SU-DHL-6 (cell line): ENCODE measurements around the gene RPS6KL1.

Experiments used
- CTCF ChIP-seq: fragments of 200-600 bp; sonication (generic); IDR thresholded peaks from one replicate; pipeline ENCODE4 v1.5.1; 2017; ENCODE audit warnings: antibody characterized with exemption, mild to moderate bottlenecking, low read length, moderate library complexity; ENCODE audit not compliant: insufficient read depth, poor library complexity, severe bottlenecking
- EZH2phosphoT487 ChIP-seq: fragments of 200-600 bp; sonication (generic), shearing (Covaris generic); conservative IDR thresholded peaks from 2 replicates; pipeline ENCODE4 v1.6.1; 2018; ENCODE audit warnings: mild to moderate bottlenecking, antibody characterized with exemption, low read length, moderate library complexity, mixed read lengths

GRCh38 chr14:74937171-74937570 lies 14.1 kb upstream of the RPS6KL1 start:
- no peak for TF ChIP-seq CTCF
- no peak for TF ChIP-seq EZH2phosphoT487
